ENCODE measurements around the gene ZNF785.
A peak's percentile ranks its signal among the peaks of the same experiment; 100 is the strongest.

ZNF785 gene

DNA sequence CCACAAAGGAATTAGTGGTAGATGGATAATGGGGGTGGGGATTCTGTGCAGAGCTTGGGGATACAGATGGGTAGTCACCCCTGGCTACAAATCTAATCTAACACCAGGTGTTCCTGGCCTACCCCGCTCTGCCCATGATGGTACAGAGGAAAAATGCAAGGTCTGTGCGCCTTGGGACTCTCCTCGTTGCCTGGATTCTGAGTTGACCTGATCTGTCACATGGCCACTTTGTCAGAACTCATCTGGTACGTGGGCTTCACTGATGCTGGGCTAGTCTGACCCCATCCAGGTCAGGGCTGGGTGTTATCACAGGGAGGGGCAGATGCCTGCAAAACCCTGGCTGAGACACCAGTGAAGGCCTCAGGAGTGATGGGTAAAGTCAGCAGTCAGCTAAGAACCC is 32.5 kb downstream of the ZNF785 start:
- ATAC-seq (ENCODE audit: insufficient read depth, low read depth): no peak
- no peak overlapping the region for H3K4me2 ChIP-seq (ENCODE audit: insufficient read depth, low read length)

DNA sequence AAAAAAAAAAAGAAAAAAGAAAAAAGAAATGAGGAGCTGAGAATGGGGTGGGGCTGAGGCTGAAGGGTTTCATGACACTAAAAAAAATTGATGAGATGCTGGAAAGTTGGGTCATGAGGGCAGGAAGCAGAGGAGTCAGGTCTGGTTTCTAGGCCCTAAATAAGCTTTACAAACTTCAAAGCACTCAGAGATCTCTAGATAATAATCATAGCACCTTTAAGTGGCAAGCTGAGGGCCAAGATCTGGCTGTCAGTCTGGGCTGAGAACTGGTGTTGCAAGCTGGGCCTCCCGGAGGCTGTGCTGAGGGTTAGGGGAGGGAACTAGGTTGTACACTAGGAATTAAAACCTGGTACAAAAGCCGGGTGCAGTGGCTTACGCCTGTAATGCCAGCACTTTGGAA is 33.7 kb downstream of the ZNF785 start:
- no peaks in the 10 kb centered on the region for H3K27me3 ChIP-seq (ENCODE audit: insufficient read depth, low read length, poor library complexity)
- ATAC-seq (ENCODE audit: insufficient read depth, low read depth) (peak; percentile 80), DNase-seq (peak; percentile 70)
- TF ChIP-seq EZH2 (IDR thresholded peaks at IDR 0.05; ENCODE audit: borderline replicate concordance, low read depth, low read length, severe bottlenecking): no peak
- TF ChIP-seq, protein P1, sequence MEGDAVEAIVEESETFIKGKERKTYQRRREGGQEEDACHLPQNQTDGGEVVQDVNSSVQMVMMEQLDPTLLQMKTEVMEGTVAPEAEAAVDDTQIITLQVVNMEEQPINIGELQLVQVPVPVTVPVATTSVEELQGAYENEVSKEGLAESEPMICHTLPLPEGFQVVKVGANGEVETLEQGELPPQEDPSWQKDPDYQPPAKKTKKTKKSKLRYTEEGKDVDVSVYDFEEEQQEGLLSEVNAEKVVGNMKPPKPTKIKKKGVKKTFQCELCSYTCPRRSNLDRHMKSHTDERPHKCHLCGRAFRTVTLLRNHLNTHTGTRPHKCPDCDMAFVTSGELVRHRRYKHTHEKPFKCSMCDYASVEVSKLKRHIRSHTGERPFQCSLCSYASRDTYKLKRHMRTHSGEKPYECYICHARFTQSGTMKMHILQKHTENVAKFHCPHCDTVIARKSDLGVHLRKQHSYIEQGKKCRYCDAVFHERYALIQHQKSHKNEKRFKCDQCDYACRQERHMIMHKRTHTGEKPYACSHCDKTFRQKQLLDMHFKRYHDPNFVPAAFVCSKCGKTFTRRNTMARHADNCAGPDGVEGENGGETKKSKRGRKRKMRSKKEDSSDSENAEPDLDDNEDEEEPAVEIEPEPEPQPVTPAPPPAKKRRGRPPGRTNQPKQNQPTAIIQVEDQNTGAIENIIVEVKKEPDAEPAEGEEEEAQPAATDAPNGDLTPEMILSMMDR (IDR thresholded peaks at IDR 0.05; ENCODE audit: borderline replicate concordance, extremely low read depth, low read length, poor library complexity, severe bottlenecking): no peak
- no peak overlapping the region for H3K4me2 ChIP-seq (ENCODE audit: insufficient read depth, low read length)
- peaks cover 37% of the 10 kb centered on the region for H3K4me1 ChIP-seq (ENCODE audit: insufficient read depth, low read length)
- H4K20me1 ChIP-seq (ENCODE audit: insufficient read depth, low read length): peaks cover 10% of the 10 kb centered on the region; the same call in 1 of the 2 replicates
- no peak overlapping the region for H3K4me3 ChIP-seq (ENCODE audit: low read depth in 1 of 2, low read length in 2 of 2)
- H3K9me3 ChIP-seq (ENCODE audit: insufficient read depth, low read length, severe bottlenecking): no peaks in the 10 kb centered on the region
- no peak overlapping the region for H3K9ac ChIP-seq (ENCODE audit: low read depth, low read length)
- H3K36me3 ChIP-seq (ENCODE audit: insufficient read depth, low read length): peaks cover 40% of the 10 kb centered on the region
- peaks cover 40% of the 10 kb centered on the region for H3K79me2 ChIP-seq (ENCODE audit: insufficient read depth, low read length)
- H3K27ac ChIP-seq (ENCODE audit: low read length): no peak overlapping the region
- no peak overlapping the region for H2AFZ ChIP-seq (ENCODE audit: low read depth, low read length)

More for the DNA sequence above, 32.5 kb downstream of the ZNF785 start:
- Histone ChIP-seq H2AFZ (ENCODE audit: low read depth, low read length) (no peak overlapping the region), H3K9ac (ENCODE audit: low read depth, low read length) (no peak overlapping the region), H3K79me2 (ENCODE audit: insufficient read depth, low read length) (peaks cover 51% of the 10 kb centered on the region), H3K9me3 (ENCODE audit: insufficient read depth, low read length, severe bottlenecking) (no peaks in the 10 kb centered on the region), H3K4me1 (ENCODE audit: insufficient read depth, low read length) (peaks cover 45% of the 10 kb centered on the region), H3K27ac (ENCODE audit: low read length) (peak overlapping the region; percentile 4; the same call in 1 of the 2 replicates), H4K20me1 (ENCODE audit: insufficient read depth, low read length) (peaks cover 10% of the 10 kb centered on the region; the same call in 1 of the 2 replicates), H3K4me3 (ENCODE audit: low read depth in 1 of 2, low read length in 2 of 2) (no peak overlapping the region), H3K27me3 (ENCODE audit: insufficient read depth, low read length, poor library complexity) (no peaks in the 10 kb centered on the region), H3K36me3 (ENCODE audit: insufficient read depth, low read length) (peaks cover 40% of the 10 kb centered on the region)
- DNase-seq: no peak
- TF ChIP-seq EZH2 (IDR thresholded peaks at IDR 0.05; ENCODE audit: borderline replicate concordance, low read depth, low read length, severe bottlenecking): no peak
- TF ChIP-seq, protein P1 (IDR thresholded peaks at IDR 0.05; ENCODE audit: borderline replicate concordance, extremely low read depth, low read length, poor library complexity, severe bottlenecking): no peak

DNA sequence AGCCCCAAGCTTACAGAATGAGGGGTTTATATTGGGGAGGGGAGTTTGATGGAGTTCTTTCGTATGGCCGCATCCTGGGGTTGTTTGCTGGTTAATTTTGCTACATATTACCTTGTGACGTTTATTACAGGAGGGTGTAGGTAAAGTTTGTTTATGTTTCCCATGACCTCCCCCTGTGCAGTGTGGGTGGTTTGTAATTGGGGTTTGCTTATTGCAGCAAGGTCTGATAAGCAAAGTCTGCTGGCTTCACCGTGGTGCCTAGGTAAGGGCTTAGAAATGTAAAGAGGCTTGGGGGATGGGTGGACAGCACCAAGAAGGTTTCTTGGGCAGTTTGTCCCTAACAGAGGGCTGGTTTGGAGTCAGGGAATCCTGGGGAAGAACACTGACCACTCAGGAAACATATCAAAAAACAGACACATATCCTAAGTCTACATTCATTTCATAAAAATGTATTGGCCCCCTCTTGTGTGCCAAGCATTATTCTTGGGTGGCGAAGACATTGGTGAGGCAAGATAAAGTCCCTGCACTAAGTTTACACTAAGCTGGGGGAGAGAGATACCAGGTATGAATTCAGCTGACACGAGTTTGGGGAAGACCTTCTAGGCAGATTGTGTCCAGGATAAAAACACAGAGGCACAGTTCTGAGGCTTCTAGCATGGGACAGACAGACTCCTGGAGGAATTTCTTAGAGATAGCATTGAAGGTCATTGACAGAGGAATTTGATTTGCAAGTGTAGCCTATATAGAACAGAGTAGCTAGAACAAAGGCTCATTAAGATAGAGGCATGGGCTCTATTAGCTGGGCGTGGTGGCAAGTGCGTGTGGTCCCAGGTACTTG is 36.9 kb downstream of the ZNF785 start:
- Histone ChIP-seq H3K27ac (ENCODE audit: low read length) (no peak overlapping the region), H3K79me2 (ENCODE audit: insufficient read depth, low read length) (peaks cover 13% of the 10 kb centered on the region), H3K4me1 (ENCODE audit: insufficient read depth, low read length) (peaks cover 19% of the 10 kb centered on the region), H3K9me3 (ENCODE audit: insufficient read depth, low read length, severe bottlenecking) (no peaks in the 10 kb centered on the region), H2AFZ (ENCODE audit: low read depth, low read length) (no peak overlapping the region), H3K9ac (ENCODE audit: low read depth, low read length) (no peak overlapping the region), H3K4me2 (ENCODE audit: insufficient read depth, low read length) (no peak overlapping the region), H3K27me3 (ENCODE audit: insufficient read depth, low read length, poor library complexity) (no peaks in the 10 kb centered on the region), H3K4me3 (ENCODE audit: low read depth in 1 of 2, low read length in 2 of 2) (no peak overlapping the region), H4K20me1 (ENCODE audit: insufficient read depth, low read length) (peaks cover 1% of the 10 kb centered on the region; the same call in 1 of the 2 replicates), H3K36me3 (ENCODE audit: insufficient read depth, low read length) (peaks cover 12% of the 10 kb centered on the region)
- TF ChIP-seq EZH2 (IDR thresholded peaks at IDR 0.05; ENCODE audit: borderline replicate concordance, low read depth, low read length, severe bottlenecking): no peak
- TF ChIP-seq, protein P1 (IDR thresholded peaks at IDR 0.05; ENCODE audit: borderline replicate concordance, extremely low read depth, low read length, poor library complexity, severe bottlenecking): no peak
- ATAC-seq (ENCODE audit: insufficient read depth, low read depth) (no peak), DNase-seq (no peak)
